Thoracic aorta (tissue), 2 donors: ENCODE results near the gene SECTM1. TPM values are rescaled to one million over a fixed set of nuclear protein-coding genes. Genes with fewer than 3 reads are reported as not detected.
"Not testable (repeated sequence)": the region's sequence is repeated elsewhere in the genome, so short reads cannot be mapped to it uniquely, and the experiment has no call there.

Experiments
- ATAC-seq: fragments of 150-250 bp; one replicate; pipeline ENCODE4 v1.8.0; 2017; ENCODE audit warnings: low read depth; ENCODE audit not compliant: insufficient number of reproducible peaks, low FRiP score
- DNase-seq: peaks from one replicate; pipeline ENCODE4 v3.0.0-alpha.2; 2020; ENCODE audit warnings: low spot score
- H3K27ac ChIP-seq, 2 donors: fragments of 200-600 bp; sonication (generic); 1 replicate in 1 of 2; 2 replicates in 1 of 2; pipeline ENCODE4 v1.5.1; 2016; ENCODE audit warnings: mild to moderate bottlenecking in 2 of 2, moderate library complexity in 2 of 2
- H3K27me3 ChIP-seq: fragments of 200-600 bp; sonication (generic); replicated peaks from 2 replicates; pipeline ENCODE4 v1.6.0; 2016; ENCODE audit warnings: mild to moderate bottlenecking; ENCODE audit not compliant: insufficient read depth
- H3K36me3 ChIP-seq: fragments of 200-600 bp; sonication (generic); one replicate; pipeline ENCODE4 v1.5.1; 2016
- H3K4me1 ChIP-seq, 2 donors: fragments of 200-600 bp; sonication (generic); 1 replicate in 1 of 2; 2 replicates in 1 of 2; pipeline versions ENCODE4 v1.5.1 to v1.6.0; 2016; ENCODE audit warnings: low read depth in 2 of 2, mild to moderate bottlenecking in 1 of 2; ENCODE audit not compliant: control insufficient read depth in 1 of 2
- H3K4me3 ChIP-seq: fragments of 200-600 bp; sonication (generic); 2 replicates; pipeline ENCODE4 v1.5.1; 2016; ENCODE audit warnings: mild to moderate bottlenecking
- H3K9me3 ChIP-seq: fragments of 200-600 bp; sonication (generic); 2 replicates; pipeline ENCODE4 v1.5.1; 2016
- total RNA-seq, 2 donors: library from RNA; depleted of rRNA; stranded (reverse); fragments of >200 nt; gene quantifications; one replicate each; pipeline versions ENCODE4 v1.1.0 to v1.2.3, GENCODE V29; 2016
- TF ChIP-seq, protein P1 (sequence below): fragments of 200-600 bp; sonication (generic); IDR thresholded peaks from one replicate; pipeline ENCODE4 v1.5.1; 2019; ENCODE audit warnings: antibody characterized with exemption

Gene SECTM1
- total RNA-seq, 2 donors from 2014 or later: 16.7 to 32.2 TPM

DNA sequence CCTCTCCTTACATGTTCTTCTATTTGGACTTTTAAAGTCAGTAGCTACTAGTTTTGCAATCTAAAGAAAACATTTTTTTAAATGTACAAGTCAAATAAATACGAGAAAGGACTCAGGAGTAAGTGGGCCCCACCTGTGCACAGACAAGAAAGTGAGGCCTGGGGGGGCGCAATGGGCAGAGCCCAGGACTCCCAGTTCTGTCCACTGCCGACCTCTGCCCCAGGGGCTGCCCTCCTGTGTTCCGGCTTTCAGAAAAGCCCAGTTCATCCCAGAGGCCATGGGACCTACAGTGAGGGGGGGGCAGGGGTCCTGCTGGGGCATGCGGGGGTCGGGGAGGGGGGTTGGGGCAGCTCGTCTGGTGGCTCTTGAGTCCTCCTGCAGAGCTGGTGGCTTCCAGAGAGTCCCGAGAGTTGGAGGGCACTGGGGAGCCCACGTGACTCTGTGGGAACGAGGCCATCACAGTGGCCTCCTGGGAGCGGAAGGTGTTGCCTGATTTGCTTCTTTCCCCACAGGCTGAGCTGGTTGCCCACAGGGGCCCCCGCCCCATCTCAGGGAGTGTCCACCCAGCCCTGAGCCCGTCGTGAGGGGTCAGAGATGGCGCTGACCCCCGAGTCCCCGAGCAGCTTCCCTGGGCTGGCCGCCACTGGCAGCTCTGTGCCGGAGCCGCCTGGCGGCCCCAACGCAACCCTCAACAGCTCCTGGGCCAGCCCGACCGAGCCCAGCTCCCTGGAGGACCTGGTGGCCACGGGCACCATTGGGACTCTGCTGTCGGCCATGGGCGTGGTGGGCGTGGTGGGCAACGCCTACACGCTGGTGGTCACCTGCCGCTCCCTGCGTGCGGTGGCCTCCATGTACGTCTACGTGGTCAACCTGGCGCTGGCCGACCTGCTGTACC is 40.4 kb upstream of the SECTM1 start:
- H3K9me3 ChIP-seq: no peaks in the 10 kb centered on the region
- H3K36me3 ChIP-seq: no peaks in the 10 kb centered on the region
- TF ChIP-seq, protein P1, sequence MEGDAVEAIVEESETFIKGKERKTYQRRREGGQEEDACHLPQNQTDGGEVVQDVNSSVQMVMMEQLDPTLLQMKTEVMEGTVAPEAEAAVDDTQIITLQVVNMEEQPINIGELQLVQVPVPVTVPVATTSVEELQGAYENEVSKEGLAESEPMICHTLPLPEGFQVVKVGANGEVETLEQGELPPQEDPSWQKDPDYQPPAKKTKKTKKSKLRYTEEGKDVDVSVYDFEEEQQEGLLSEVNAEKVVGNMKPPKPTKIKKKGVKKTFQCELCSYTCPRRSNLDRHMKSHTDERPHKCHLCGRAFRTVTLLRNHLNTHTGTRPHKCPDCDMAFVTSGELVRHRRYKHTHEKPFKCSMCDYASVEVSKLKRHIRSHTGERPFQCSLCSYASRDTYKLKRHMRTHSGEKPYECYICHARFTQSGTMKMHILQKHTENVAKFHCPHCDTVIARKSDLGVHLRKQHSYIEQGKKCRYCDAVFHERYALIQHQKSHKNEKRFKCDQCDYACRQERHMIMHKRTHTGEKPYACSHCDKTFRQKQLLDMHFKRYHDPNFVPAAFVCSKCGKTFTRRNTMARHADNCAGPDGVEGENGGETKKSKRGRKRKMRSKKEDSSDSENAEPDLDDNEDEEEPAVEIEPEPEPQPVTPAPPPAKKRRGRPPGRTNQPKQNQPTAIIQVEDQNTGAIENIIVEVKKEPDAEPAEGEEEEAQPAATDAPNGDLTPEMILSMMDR: no peak
- DNase-seq (no peak), ATAC-seq (no peak)
- peaks cover 5 to 32% of the 10 kb centered on the region in 2 donors for H3K4me1 ChIP-seq
- peaks cover 27% of the 10 kb centered on the region for H3K27me3 ChIP-seq
- H3K27ac ChIP-seq: no peak overlapping the region
- no peak overlapping the region for H3K4me3 ChIP-seq

GRCh38 chr17:82373072-82373452 is 39.5 kb upstream of the SECTM1 start:
- ATAC-seq, DNase-seq: not testable (repeated sequence)

GRCh38 chr17:82372249-82373071 is 38.9 kb upstream of the SECTM1 start:
- ATAC-seq (no peak), DNase-seq (no peak)
- Histone ChIP-seq H3K4me1 (peaks cover 5 to 20% of the 10 kb centered on the region in 2 donors), H3K4me3 (no peak overlapping the region), H3K27me3 (peaks cover 27% of the 10 kb centered on the region), H3K9me3 (no peaks in the 10 kb centered on the region), H3K27ac (no peak overlapping the region), H3K36me3 (no peaks in the 10 kb centered on the region)
- TF ChIP-seq, protein P1: no peak

More at GRCh38 chr17:82373072-82373452, 39.5 kb upstream of the SECTM1 start:
- peaks cover 5 to 23% of the 10 kb centered on the region in 2 donors for H3K4me1 ChIP-seq
- not testable (repeated sequence) for H3K27ac ChIP-seq, H3K36me3 ChIP-seq, H3K9me3 ChIP-seq, H3K4me3 ChIP-seq
- H3K27me3 ChIP-seq: peaks cover 27% of the 10 kb centered on the region

GRCh38 chr17:82371333-82372248 is 38.0 kb upstream of the SECTM1 start, which contains the start of gene UTS2R:
Gene UTS2R (plus strand): TSS chr17:82371765. CDS start chr17:82374325, 2,560 bp downstream.
- Histone ChIP-seq H3K4me1 (peaks cover 5 to 20% of the 10 kb centered on the region in 2 donors), H3K9me3 (no peaks in the 10 kb centered on the region), H3K27me3 (peaks cover 27% of the 10 kb centered on the region), H3K4me3 (peak within 1 kb of the TSS; percentile 62), H3K27ac (no peak within 1 kb of the TSS), H3K36me3 (no peaks in the 10 kb centered on the region)
- DNase-seq (no peak), ATAC-seq (no peak)
- TF ChIP-seq, protein P1: no peak
